GM12892 (cell line): Measurements from ENCODE around the gene CLSTN2.

Experiments used
- POLR2A ChIP-seq: IDR thresholded peaks from 2 replicates; pipeline ENCODE4 v1.6.1; 2011; ENCODE audit warnings: low read depth, low read length, control low read depth
- POLR2AphosphoS5 ChIP-seq: IDR thresholded peaks from 2 replicates; pipeline ENCODE4 v1.6.1; 2011; ENCODE audit warnings: low read depth, low read length, control low read depth
- TAF1 ChIP-seq: IDR thresholded peaks from 2 replicates; pipeline ENCODE4 v1.6.1; 2011; ENCODE audit warnings: low read depth, mild to moderate bottlenecking, control low read depth, low read length, borderline replicate concordance

DNA sequence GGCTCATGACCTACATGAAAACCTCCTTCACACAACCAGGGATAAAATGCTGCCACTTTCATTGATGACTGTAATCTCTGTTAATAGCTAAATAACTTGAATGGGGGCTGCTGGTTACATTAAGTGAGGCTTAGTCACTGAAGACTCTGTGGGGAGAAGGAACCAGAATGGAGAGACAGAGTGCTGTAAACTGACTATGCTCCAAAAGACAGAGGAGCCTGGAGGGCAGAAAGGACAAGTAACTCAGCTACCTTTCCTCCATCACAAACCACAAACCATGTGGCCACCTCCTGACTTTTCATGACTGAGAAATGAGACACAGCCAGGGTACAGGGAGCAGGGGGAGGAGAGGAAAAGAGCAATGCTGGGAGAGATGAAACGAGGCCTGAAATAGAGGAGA lies 645.8 kb downstream of the CLSTN2 start:
- TF ChIP-seq POLR2AphosphoS5 (no peak), TAF1 (no peak), POLR2A (no peak)
